Measurements from ENCODE around the gene PIP5K1A.
"Not testable (repeated sequence)": the region's sequence is repeated elsewhere in the genome, so short reads cannot be mapped to it uniquely, and the experiment has no call there.

The PIP5K1A gene

DNA sequence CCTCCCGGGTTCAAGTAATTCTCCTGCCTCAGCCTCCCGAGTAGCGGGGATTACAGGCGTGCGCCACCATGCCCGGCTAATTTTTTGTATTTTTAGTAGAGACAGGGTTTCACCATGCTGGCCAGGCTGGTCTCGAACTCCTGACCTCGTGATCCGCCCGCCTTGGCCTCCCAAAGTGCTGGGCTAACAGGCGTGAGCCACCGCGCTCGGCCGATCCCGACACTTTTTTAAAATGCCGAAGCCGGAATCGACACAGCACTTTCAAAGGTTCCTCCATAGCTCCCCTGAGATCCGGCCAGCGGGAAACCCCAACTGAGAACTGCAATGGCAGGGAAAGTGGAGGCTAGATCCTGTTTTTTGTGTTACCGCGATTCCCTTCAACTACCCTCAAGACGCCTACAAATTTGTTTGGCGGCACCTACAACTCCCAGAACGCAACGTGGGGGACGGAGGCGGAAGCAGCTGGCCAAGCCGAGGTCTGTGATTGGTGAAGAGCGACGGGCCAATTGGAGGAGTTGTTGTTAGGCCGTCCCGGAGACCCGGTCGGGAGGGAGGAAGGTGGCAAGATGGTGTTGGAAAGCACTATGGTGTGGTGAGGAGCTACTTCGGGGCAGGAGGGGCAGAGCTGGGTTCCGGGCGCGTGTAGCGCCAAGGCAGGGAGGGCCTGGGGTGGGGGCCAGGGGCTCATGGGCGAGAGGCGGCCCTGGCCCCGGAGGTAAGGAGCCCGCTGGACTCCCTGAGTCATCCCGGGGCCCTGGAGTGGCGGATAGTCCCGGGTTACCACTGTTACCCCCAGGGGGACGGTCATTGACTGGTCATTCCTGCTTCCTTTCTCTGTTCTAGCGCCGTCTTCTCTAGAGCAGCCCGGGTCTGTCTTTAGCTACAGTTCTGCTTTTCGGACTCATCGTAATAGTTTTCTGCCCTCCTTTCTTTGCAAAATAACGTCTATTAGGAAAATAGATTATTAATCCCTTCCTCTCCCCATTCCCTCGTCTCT is 56.2 kb downstream of the PIP5K1A start, which contains the start of gene PSMD4:
PSMD4 (plus strand) TSS at position 518 of the 997 bp plus-strand sequence; CDS start at position 567, 49 bp downstream.
- DNase-seq, result peak; percentile 98

DNA sequence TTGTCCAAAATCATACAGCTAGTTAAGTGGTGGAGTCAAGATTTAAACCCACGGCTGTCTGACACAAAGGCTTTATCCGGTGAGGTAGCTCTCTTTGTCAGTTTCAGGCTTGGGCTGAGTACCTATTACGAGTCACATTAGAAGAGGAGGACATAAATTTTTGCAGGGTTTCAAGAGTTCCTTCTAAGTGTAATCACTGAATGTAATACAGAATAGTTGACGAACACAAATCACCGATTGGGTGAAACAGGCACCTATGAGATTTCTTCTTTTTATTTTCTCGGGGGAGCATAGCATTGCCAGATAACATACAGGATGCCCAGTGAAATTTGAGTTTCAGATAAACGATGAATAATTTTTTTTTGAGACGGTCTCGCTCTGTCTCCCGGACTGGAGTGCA is 57.0 kb downstream of the PIP5K1A start:
- DNase-seq, result no peak

DNA sequence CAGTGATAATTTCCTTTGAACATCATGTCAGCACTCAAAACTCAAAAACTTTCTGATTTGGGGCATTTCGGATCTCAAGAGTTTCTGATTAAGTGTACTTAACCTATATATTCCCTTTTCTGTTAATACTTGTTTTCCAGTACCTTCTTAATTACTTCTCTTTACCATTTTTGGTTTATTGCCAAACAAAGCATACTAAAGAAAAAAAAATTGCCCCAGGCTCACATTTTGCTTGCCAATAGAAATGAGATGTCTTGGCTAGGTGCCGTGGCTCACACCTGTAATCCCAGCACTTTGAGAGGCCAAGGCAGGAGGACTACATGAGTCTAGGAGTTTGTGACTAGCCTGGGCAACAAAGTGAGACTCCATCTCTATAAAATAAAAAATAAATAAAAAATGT is 61.0 kb downstream of the PIP5K1A start:
- no peak for DNase-seq

DNA sequence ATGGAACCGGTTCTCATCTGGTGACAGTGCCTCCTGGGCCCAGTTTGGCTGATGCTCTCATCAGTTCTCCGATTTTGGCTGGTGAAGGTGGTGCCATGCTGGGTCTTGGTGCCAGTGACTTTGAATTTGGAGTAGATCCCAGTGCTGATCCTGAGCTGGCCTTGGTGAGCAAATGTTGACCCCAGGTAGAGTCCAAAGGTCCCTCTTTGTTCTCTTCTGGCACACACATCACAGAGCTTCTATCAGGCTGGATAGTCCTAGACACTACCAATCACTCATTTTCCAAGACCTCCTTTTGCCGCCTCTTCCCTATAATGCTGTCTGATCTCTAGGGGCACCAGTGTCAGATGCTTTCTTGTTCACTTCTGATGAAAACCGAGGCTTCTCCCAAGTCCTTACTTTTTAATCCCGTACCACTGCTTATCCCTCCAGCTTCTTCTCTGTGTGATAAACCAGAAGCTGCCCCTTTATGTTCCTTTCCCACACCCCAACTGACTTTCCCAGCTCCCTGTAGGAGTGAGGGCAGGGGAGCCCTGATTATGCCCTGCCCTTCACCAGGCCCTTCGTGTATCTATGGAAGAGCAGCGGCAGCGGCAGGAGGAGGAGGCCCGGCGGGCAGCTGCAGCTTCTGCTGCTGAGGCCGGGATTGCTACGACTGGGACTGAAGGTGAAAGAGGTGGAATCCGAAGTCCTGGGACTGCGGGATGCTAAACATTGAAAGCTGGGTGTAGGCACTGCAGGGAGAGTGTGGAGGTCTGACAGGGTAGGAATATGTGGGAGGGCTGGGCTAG is 67.3 kb downstream of the PIP5K1A start:
- no peak for DNase-seq

GRCh38 chr1:151266315-151266714 is 68.0 kb downstream of the PIP5K1A start:
- DNase-seq, result no peak

DNA sequence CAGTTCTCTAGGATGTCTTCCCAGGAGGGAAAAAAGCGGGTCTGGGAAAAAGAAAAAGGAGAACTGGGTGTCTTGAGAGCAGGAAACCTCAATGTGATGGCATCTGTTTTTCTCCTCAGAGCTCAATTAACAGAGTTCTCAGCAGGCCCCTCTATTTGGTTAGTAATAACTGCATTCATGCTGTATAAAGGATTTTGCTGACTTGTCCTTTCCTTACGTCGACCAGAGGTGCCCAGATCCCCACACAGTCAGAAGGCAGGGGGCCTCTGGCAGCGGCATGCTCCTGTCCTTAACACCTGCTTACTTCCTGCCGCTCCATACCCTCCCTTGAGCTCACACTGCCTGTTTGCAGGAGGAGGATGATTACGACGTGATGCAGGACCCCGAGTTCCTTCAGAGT is 68.5 kb downstream of the PIP5K1A start:
- DNase-seq, result no peak

DNA sequence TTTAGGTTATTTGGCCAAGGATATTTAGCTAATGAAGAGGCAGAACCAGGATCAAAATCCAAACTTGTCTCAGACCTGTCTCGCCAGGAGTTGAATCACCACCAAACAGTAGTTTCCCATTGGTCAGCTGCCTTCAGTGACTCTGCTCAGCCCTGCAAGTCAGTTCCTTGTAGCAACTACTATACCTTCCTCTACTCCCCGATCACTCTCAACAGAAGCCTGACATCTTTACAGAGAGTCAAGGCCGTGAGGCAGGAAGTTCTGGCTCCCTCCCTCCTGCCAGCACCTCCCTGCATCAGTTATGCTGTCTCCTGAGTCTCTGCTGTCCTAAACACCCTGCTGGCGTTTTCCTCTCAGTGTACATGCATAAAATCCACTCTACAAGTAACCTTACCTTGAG is 69.4 kb downstream of the PIP5K1A start:
- DNase-seq, result no peak

DNA sequence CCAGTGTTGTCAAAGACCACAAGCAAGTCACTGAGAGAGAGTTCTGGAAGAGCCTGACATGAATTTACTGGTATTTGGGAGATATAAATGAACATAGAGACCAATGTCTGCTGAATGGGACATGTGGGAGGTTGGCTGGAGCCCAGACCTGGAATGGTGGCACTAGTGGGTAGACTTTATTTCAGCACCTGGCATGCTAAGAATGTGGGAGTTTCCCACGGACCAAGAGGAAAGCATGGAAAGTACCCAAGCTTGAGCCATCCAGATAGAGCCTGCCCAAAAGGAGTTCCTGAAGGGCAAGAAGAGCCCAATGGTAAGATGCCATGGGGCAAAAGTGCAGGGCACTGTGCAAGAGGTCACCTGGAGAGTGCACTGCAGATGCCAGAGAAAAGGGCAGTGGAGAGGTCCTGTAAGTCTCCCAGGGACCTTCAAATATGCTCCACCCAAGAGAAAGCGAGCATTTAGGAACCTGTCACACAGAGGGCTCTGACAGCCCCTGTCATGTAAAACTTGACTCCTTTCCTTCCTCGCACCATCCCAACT is 75.6 kb downstream of the PIP5K1A start:
- DNase-seq, result no peak

- not testable (repeated sequence) for DNase-seq
These were observed 77.0 kb downstream of the PIP5K1A start for GRCh38 chr1:151275341-151275740.

DNA sequence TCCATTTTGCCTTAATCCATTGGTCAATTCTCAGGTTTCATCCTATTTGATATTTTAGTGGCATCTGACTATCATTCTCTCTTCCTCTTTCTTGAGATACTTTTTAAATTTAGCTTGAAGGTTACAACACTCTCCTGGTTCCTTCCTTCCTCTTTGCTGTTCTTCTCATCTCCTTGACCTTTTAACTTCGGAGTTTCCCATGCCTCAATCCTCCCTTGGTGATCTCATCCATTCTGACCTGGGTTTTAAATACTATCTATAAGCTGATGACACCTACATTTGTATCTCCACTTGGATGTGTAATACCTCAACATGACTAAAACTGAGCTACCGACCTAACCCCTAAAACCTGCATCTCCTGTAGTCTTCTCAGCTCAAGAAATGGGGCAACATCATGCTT is 78.9 kb downstream of the PIP5K1A start:
- DNase-seq, result no peak

DNA sequence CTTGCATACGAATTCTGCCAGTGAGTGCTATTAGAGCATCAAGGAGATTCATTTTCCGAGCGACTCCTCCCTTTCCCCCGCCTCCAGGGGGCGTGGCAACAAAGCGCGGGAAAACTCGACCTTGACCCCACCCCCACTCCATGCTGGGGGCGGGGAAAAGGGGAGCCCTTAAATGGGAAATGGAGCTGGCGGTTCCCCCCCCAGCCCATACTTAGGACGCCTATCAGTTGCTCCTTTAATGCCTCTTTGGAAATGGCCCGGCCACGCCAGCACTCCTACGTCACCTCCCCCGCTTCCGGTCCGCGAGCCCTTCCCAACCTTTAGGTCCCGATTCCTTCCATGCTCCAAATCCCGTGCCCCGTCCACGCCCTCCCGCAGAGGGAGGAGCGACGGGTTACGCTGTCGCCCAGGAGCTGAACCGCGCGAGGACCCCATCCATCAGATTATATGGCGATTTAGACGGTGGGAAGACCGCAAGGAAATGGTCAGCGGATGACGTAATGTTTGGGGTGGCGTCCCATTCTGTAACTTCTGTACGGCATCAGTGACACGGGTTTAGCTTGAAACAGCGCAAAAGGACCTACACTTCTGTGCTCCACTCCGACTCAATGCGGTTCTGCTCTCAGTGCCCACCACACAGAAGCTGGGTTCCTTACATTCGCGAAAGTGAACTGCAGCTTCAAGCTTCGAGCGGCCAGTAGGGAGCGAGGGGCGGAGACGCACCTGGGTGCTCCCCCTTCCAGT is 83.0 kb downstream of the PIP5K1A start:
- peak; percentile 98 for DNase-seq

DNA sequence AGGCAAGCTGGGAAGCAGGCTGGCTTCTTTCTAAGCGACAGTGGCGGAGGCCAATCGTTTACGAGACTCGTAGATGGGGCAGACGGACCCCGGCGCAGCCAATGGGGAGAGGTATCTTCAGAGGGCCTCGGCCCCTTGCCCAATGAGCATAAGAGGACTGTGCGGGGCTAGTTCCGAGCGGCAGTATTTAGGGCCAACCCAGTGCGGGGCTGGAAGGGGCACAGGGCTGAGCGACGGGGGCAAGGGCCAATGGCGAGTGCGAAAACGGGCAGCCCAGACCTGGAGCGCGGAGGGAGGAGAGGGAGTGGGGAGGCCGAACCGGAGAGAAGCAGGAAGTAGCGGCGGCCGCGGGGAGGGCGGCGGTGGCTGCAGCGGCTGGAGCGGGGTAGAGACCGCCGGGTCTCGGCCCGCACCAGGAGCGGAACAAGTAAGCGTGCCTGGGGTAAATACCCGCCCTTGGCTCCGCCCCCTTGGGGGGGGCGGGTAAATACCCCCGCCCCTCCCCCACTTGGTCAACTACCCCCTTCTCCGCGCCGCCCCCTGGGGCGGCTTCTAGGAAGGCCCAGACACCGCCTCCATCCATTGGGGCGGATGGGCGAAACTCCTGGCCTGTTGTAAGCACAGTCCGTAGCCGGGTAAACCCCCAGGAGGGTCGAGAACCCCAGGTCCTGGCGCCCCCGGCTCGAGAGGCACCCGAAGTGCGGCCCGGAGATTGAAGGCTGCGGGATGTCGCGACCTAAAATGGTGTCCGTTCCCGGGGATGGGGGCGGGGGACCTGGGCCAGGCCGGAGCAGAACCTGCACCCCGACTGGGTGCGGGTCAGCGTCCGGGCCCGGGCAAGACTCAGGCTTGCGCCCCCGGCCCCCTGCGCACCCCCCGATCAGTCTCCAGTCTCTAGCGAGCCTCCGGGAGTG is 83.9 kb downstream of the PIP5K1A start, which contains the start of gene ZNF687:
ZNF687 (plus strand) TSS at position 331 of the 914 bp plus-strand sequence. CDS start 3,993 bp downstream, outside the sequence.
- DNase-seq, result peak; percentile 100

GRCh38 chr1:151282883-151283725 is 84.8 kb downstream of the PIP5K1A start:
- DNase-seq, result no peak

DNA sequence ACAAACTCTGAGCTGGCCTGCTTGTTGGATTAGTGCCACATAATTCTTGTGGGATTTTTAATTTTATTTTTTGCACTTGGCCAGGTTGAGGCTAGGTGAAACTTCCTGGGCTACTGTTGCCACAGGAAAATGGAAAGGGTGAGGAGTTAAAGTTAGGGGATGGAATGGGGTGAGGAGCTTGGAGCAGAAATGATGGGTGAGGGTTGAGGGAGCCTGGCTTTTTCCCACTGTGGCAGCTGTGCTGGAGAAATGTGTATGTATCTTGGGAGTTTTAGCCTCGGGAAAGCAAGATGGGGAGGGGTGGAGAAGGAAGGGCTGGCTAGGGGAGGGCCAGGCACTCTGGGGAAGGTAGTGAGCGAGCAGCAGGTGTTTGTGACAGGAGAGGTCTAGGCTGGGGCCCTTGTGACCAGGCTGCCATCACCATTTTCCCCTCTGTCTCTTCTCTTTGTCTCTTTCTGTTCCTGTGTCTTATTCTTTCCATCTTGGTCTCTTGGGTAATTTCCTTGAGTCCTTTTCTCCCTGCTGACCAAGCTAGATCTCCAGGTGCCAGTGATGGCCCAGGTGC is 85.7 kb downstream of the PIP5K1A start:
- no peak for DNase-seq

GRCh38 chr1:151286619-151287340 is 88.4 kb downstream of the PIP5K1A start:
- no peak for DNase-seq

- no peak for DNase-seq
These were observed 89.0 kb downstream of the PIP5K1A start for GRCh38 chr1:151287341-151287699.

- DNase-seq, result no peak
These were observed 89.6 kb downstream of the PIP5K1A start for GRCh38 chr1:151287767-151288500.

- DNase-seq, result no peak
These were observed 90.2 kb downstream of the PIP5K1A start for GRCh38 chr1:151288502-151288901.

All from NCI-H774 (cell line).